ENCODE measurements around the gene UGT1A6.

GRCh38 chr2:233745073-233745755, 52.5 kb downstream of the UGT1A6 start:
- no peak for TF ChIP-seq POLR2AphosphoS5 (IDR thresholded peaks at IDR 0.05; ENCODE audit: low read depth)
- TF ChIP-seq REST (IDR thresholded peaks at IDR 0.05; ENCODE audit: unreplicated experiment), result no peak
- no peak for TF ChIP-seq CREB1 (CRISPR knock-in tag; IDR thresholded peaks at IDR 0.05; ENCODE audit: low read depth)
- no peak for TF ChIP-seq CTCF (conservative IDR thresholded peaks at IDR 0.05; ENCODE audit: low read depth in 2 of 2)
- TF ChIP-seq EZH2 (IDR thresholded peaks at IDR 0.05; ENCODE audit: low read depth, unreplicated experiment), result no peak
- no peak for TF ChIP-seq JUNB (IDR thresholded peaks at IDR 0.05; ENCODE audit: unreplicated experiment)

Measured in GM23338 (cell line).